Fibroblast of lung (primary cell): Measurements from ENCODE around the gene IMMP2L. TPM values are rescaled to one million over a fixed set of nuclear protein-coding genes. Genes with fewer than 3 reads are reported as not detected.

Experiments used
- DNase-seq, 2 donors: peaks; one replicate each; pipeline versions ENCODE4 v3.0.0 to v3.0.0-alpha.2; 2010; ENCODE audit warnings: low read depth in 2 of 2
- H2AFZ ChIP-seq: 2 replicates; pipeline ENCODE4 v1.5.1; 2012; ENCODE audit warnings: low read length, control low read depth, inconsistent platforms
- H3K27ac ChIP-seq: 2 replicates; pipeline ENCODE4 v1.5.1; 2011; ENCODE audit warnings: low read length, control low read depth; ENCODE audit not compliant: insufficient read depth
- H3K27me3 ChIP-seq: 2 replicates; pipeline ENCODE4 v1.5.1; 2011; ENCODE audit warnings: mild to moderate bottlenecking, low read length; ENCODE audit not compliant: control insufficient read depth, insufficient read depth
- H3K36me3 ChIP-seq: 2 replicates; pipeline ENCODE4 v1.5.1; 2011; ENCODE audit warnings: low read length; ENCODE audit not compliant: control insufficient read depth, insufficient read depth
- H3K4me1 ChIP-seq: 2 replicates; pipeline ENCODE4 v1.5.1; 2011; ENCODE audit warnings: low read length; ENCODE audit not compliant: control insufficient read depth, insufficient read depth; ENCODE audit errors: extremely low read depth
- H3K4me2 ChIP-seq: 2 replicates; pipeline ENCODE4 v1.5.1; 2011; ENCODE audit warnings: low read length, control low read depth; ENCODE audit not compliant: insufficient read depth; ENCODE audit errors: extremely low read depth
- H3K4me3 ChIP-seq, 4 experiments: fragments of 200-600 bp in 1 of 4; sonication (generic) in 1 of 4; replicated peaks in 1 of 4; 2 replicates each; pipeline ENCODE4 v1.5.1; 2011 to 2016; ENCODE audit warnings: low read length in 4 of 4, low read depth in 3 of 4, mild to moderate bottlenecking in 3 of 4, control low read depth in 2 of 4, inconsistent platforms in 1 of 4, mixed read lengths in 1 of 4; ENCODE audit not compliant: insufficient read depth in 1 of 4; ENCODE audit errors: control extremely low read depth in 1 of 4
- H3K79me2 ChIP-seq: 2 replicates; pipeline ENCODE4 v1.5.1; 2012; ENCODE audit warnings: mild to moderate bottlenecking, low read length, inconsistent platforms; ENCODE audit not compliant: control insufficient read depth, insufficient read depth
- H3K9ac ChIP-seq: 2 replicates; pipeline ENCODE4 v1.5.1; 2011; ENCODE audit warnings: mild to moderate bottlenecking, low read length, control low read depth; ENCODE audit not compliant: insufficient read depth
- H3K9me3 ChIP-seq: 2 replicates; pipeline ENCODE4 v1.5.1; 2012; ENCODE audit warnings: low read depth, low read length; ENCODE audit not compliant: control insufficient read depth, insufficient read depth
- H4K20me1 ChIP-seq: 2 replicates; pipeline ENCODE4 v1.5.1; 2011; ENCODE audit warnings: low read length; ENCODE audit not compliant: control insufficient read depth, insufficient read depth; ENCODE audit errors: extremely low read depth
- CTCF ChIP-seq, 2 donors: IDR thresholded peaks in 1 of 2; conservative IDR thresholded peaks in 1 of 2; 1 replicate in 1 of 2; 2 replicates in 1 of 2; pipeline ENCODE4 v1.5.1; 2011 to 2012; ENCODE audit warnings: low read length in 2 of 2, control low read depth in 1 of 2, inconsistent platforms in 1 of 2, low read depth in 1 of 2, mild to moderate bottlenecking in 1 of 2
- EZH2 ChIP-seq: IDR thresholded peaks from 2 replicates; pipeline ENCODE4 v1.5.1; 2012; ENCODE audit warnings: low read length, control low read depth, mild to moderate bottlenecking; ENCODE audit errors: missing control alignments
- polyA plus RNA-seq, 2 donors: library from polyadenylated mRNA; depleted of rRNA in 1 of 2; stranded (reverse) in 1 of 2; unstranded in 1 of 2; fragments of >200 nt; gene quantifications; 2 replicates each; pipeline ENCODE4 v1.2.1, GENCODE V29; 2011 to 2012; ENCODE audit warnings: missing spikeins in 1 of 2
- total RNA-seq: library from RNA; depleted of rRNA; stranded (reverse); fragments of >200 nt; gene quantifications from 2 replicates; pipeline ENCODE4 v1.2.1, GENCODE V29; 2014

The IMMP2L gene
- total and polyA plus RNA-seq, 2 donors (not counting 1 experiment from before 2014, with no cell fraction given): 6.9 to 14.4 TPM

GRCh38 chr7:111112439-111112838, 449.9 kb downstream of the IMMP2L start:
- Histone ChIP-seq H2AFZ (no peak overlapping the region), H3K4me3 (no peak overlapping the region), H3K27ac (no peak overlapping the region), H3K4me1 (peaks cover 5% of the 10 kb centered on the region), H4K20me1 (no peaks in the 10 kb centered on the region), H3K4me2 (no peak overlapping the region), H3K9ac (no peak overlapping the region), H3K9me3 (no peaks in the 10 kb centered on the region), H3K27me3 (no peaks in the 10 kb centered on the region), H3K79me2 (no peaks in the 10 kb centered on the region), H3K36me3 (no peaks in the 10 kb centered on the region)
- DNase-seq: peak in 1 of 2 donors; percentile 27
- no peak for TF ChIP-seq EZH2
- no peak for TF ChIP-seq CTCF (conservative IDR thresholded peaks at IDR 0.05 in 1 of 2, IDR thresholded peaks at IDR 0.05 in 1 of 2; ENCODE audit: low read depth in 1 of 2, low read length in 2 of 2)

GRCh38 chr7:111108496-111108895, 453.8 kb downstream of the IMMP2L start:
- no peak overlapping the region for H3K27ac ChIP-seq
- peaks cover 6% of the 10 kb centered on the region for H3K4me1 ChIP-seq
- no peak overlapping the region for H3K9ac ChIP-seq
- H3K36me3 ChIP-seq: no peaks in the 10 kb centered on the region
- no peaks in the 10 kb centered on the region for H4K20me1 ChIP-seq
- no peaks in the 10 kb centered on the region for H3K9me3 ChIP-seq
- no peak overlapping the region for H3K4me2 ChIP-seq
- H2AFZ ChIP-seq: no peak overlapping the region
- peak; percentile 54 to 78 for DNase-seq
- no peak overlapping the region for H3K4me3 ChIP-seq
- H3K79me2 ChIP-seq: no peaks in the 10 kb centered on the region
- no peaks in the 10 kb centered on the region for H3K27me3 ChIP-seq
- no peak for TF ChIP-seq CTCF (conservative IDR thresholded peaks at IDR 0.05 in 1 of 2, IDR thresholded peaks at IDR 0.05 in 1 of 2; ENCODE audit: low read depth in 1 of 2, low read length in 2 of 2)
- TF ChIP-seq EZH2: no peak

DNA sequence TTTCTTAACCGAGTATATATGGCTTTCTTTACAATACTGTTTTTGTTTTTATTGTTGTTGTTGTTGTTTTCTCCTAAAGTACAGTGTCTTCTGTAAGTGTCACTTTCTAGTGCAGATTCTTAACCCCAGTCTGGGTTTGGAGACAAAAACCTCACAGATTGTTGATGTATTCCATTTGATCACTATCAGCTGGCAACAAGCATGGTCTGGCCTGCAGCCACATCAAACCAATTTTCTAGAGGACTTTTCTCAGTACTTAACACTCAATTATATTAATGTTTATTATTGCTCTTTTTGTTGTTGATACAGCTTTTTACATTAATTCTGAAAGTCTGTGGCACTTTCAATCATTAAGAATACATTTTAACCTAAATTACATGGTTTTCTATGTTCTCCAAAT, 454.3 kb downstream of the IMMP2L start:
- H3K27ac ChIP-seq: no peak overlapping the region
- H4K20me1 ChIP-seq: no peaks in the 10 kb centered on the region
- no peaks in the 10 kb centered on the region for H3K27me3 ChIP-seq
- no peak for DNase-seq
- no peak overlapping the region for H2AFZ ChIP-seq
- H3K9ac ChIP-seq: no peak overlapping the region
- TF ChIP-seq EZH2 (no peak), CTCF (conservative IDR thresholded peaks at IDR 0.05 in 1 of 2, IDR thresholded peaks at IDR 0.05 in 1 of 2; ENCODE audit: low read depth in 1 of 2, low read length in 2 of 2) (no peak)
- H3K9me3 ChIP-seq: no peaks in the 10 kb centered on the region
- no peak overlapping the region for H3K4me3 ChIP-seq
- H3K4me2 ChIP-seq: no peak overlapping the region
- H3K4me1 ChIP-seq: peaks cover 6% of the 10 kb centered on the region
- H3K79me2 ChIP-seq: no peaks in the 10 kb centered on the region
- H3K36me3 ChIP-seq: no peaks in the 10 kb centered on the region
